HG02981 (cell line): Measurements from ENCODE around the gene MRPL44.

Experiments used
- ATAC-seq: cut with Tn5 transposase; IDR thresholded peaks from one replicate; pipeline ENCODE4 v1.9.1; 2021; ENCODE audit warnings: mild to moderate bottlenecking, moderate library complexity; ENCODE audit not compliant: unreplicated experiment

Gene MRPL44

GRCh38 chr2:223935459-223936125, 21.7 kb upstream of the MRPL44 start:
- ATAC-seq = no peak

DNA sequence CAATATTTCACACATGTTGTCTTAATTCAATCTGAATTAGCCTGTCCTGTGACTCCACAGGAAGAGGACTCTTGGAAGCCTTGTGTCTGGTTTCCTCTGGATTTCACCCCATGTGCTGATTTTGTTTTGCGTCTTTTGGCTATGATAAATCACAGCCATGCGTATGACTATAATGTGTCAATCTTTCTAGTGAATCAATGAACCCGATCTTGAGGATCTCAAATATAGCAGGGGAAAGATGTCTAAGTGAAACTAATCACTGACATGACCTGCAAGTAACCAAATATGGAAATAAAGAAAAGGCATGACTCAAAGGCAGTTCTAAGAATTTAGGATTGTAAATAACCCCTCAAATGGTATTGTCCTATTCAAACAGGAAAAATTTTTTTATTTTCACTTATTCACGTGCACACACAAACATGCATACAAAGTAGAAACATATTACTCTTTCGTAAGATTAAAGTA, 20.4 kb upstream of the MRPL44 start:
- ATAC-seq = no peak

GRCh38 chr2:223937535-223937934, 19.7 kb upstream of the MRPL44 start:
- ATAC-seq = no peak

DNA sequence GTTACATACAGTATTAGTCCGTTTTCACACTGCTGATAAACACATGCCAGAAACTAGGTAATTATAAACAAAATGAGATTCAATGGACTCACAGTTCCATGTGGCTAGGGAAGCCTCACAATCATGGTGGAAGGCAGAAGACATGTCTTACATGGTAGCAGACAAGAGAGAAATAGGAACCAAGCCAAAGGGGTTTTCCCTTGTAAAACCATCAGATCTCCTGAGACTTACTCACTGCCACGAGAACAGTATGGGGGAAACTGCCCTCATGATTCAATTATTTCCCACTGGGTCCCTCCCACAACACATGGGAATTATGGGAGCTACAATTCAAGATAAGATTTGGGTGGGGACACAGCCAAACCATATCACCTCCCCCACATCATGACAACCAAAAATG, 17.8 kb upstream of the MRPL44 start:
- peak; percentile 22 for ATAC-seq

- ATAC-seq = peak; percentile 34
Observed at GRCh38 chr2:223941579-223942277, 15.5 kb upstream of the MRPL44 start.

DNA sequence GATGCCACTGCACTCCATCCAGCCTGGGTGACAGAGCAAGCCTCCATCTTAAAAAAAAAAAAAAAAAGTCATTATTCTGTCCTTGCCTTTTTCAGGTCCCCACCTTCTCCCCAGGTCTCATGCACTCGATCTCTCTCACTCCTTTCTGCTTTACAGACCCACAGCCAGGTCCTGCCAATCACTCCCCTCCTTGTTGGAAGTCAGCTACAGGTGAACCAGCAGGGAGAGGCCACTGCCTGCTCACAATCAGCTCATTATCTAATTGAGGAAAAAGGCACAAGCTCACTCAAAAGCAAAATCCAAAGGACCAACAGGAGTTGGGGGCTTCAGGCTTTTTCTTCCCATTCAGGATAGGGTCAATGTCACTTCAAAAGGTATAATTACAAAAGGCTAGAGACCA, 14.1 kb upstream of the MRPL44 start:
- no peak for ATAC-seq

GRCh38 chr2:223943561-223944008, 13.7 kb upstream of the MRPL44 start:
- ATAC-seq = no peak

- ATAC-seq = no peak
Observed at GRCh38 chr2:223944166-223944702, 13.0 kb upstream of the MRPL44 start.

DNA sequence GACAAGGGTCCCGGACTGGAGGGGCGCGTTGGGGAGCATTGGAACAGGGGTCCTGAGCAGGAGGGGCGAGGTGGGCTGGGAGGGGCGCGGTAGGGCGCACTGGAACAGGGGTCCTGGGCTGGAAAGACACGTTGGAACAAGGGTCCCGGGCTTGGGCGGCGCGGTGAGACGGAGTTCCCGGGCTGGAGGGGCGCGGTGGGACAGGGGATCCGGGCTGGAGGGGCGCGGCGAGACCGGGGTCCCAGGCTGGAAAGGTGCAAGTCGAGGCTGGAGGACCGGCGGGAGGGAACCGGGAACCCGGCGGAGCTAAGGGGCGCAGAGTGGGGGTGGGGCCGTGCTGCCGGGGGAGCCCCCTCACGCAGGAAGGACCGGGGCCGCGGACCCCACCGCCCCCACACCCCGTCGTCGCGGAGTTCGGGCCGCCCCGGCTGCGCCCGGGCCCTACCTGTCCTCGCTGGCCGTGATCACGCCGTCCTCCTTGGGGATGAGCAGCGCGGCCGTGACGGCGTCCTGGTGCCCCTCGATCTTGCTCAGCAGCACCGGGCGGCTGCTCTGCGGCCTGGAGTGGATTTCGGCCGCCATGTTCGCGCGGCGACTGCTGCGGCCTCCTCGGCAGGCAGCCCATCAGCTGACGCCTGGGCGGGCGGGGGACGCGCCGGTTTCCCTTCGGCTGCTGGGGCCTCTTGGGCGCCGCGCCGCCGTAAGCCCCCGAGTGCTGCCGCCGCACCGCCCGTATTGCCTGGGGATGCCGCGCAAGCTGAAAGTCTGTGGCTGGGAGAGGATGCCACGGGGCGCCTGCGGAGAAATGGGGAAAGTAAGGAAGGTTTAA, 12.3 kb upstream of the MRPL44 start, which contains the start of gene WDFY1:
WDFY1 (minus strand) TSS at position 633 of the 829 bp plus-strand sequence; CDS start at position 582, 51 bp downstream.
- ATAC-seq = peak; percentile 79

DNA sequence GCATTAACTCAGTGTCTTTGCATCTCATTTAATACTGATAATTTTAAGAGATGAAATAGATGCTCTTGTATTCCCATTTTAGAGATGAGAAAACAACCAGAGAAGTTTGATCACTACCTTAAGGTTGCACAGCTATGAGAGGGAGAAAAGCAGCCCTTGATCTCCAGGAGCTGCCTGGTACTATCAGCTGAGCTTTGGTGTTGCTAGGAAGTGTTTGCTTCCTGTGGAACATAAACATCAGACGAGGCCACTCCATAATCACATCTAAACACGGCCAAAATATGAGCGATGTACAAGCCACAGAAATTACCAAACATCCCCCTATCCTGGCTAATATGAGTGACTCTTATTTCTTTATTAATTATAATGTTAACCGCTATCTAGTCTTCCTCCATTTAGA, 11.5 kb upstream of the MRPL44 start:
- no peak for ATAC-seq

GRCh38 chr2:223947711-223948205, 9.5 kb upstream of the MRPL44 start:
- ATAC-seq = no peak

GRCh38 chr2:223949241-223949840, 7.9 kb upstream of the MRPL44 start:
- no peak for ATAC-seq

DNA sequence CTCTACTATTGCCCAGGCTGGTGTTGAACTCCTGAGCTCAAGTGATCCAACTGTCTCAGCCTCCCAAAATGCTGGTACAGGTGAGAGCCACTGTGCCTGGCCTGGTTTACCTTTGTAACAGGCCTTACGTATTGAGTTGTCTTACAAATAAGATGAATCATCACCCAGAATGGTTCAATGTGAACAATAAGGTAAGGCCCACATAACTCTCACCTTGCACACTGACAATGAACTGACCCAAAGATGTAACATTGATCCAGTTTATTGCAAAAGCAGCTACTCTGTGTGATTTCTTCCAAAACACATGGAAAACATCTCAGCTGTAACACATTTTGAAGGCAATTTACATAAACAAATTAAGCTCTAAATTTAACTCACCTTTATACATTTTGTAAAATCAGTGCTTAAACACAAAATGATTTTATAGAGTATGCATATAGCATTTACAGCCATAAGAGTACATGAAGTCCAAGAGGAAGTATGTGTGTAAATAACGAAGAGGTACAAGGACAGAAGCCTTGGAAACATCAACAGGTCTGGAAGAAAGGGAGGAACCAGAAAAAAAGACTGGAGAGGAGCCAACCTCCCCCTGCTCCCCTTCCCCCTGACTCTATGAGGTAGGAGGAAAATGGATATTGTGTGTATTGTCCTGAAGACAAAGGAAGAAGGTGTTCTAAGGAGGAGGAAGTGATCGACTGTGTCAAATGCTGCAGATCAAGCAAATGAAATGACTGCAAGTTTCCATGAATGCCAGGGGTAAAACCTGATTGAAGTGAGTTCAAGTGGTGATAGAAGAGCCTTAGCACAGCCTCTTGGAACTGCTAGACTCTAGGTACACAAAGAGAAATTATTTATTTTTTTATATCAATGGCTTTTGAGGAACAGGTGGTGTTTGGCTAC, 6.6 kb upstream of the MRPL44 start:
- ATAC-seq = no peak

DNA sequence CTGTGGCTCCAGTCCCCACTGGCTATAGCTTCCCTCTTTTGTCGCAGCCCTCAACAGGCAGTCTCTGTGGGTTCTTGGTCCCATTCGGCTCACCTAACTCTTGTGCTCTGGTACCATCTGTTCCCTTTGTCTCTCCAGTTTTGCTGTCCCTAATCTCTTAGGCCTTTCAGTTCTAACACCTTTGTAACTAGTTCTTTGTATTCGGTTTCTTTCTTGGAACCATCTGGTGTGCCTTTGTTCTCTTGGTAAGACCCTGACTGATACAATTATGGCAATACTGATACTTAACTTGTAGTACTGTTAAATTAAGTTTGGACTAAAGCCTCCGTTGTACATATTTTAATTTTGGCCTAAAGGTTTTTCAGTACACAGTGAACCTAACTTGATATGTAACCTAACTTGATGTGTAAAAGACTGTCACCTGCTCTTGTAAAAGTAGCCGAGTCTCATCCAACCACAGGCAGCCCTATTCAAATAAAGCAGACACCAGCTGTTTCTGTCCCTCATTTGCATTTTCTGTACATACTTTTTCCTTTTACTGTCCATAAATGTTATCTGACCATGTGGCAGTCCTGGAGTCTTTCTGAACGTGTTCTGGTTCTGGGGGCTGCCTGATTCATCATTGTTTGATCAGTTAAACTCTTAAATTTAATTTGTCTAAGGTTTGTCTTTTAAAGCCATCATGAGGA, 4.8 kb upstream of the MRPL44 start:
- ATAC-seq = peak; percentile 56

GRCh38 chr2:223954401-223954800, 2.9 kb upstream of the MRPL44 start:
- ATAC-seq = no peak

DNA sequence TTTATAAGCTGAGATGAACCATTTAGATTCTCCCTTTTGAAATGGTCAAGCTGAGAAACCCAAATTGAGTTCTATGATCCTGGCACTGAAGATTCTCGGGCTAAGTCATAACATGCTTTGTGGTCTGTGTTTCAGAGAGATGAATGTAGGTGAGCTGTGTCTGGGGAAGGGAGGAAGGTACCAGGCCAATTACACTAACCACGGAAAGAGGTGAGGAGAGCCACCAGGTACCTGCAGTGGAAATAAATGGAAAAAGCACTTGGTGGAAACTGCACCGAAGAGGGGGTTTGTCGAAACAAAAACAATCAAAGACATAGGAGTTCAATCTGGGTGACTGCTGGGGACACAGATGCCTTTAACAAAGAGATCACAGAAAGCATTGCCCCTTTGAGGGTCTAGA, 963 bp upstream of the MRPL44 start:
- ATAC-seq = peak; percentile 28

DNA sequence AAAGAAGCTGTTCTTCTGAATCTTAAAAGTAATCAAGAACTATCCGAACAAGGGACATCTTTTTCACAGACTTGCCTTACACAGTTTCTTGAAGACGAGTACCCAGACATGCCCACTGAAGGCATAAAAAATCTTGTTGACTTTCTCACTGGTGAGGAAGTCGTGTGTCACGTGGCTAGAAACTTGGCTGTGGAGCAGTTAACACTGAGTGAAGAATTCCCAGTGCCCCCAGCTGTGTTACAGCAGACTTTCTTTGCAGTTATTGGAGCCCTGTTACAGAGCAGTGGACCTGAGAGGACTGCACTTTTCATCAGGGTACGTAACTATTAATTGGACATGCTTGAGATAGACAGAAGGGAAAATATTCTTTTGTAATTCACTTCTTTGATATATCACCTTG, 2.4 kb downstream of the MRPL44 start:
- no peak for ATAC-seq

- no peak for ATAC-seq
Observed at GRCh38 chr2:223967981-223968380, 10.7 kb downstream of the MRPL44 start.

DNA sequence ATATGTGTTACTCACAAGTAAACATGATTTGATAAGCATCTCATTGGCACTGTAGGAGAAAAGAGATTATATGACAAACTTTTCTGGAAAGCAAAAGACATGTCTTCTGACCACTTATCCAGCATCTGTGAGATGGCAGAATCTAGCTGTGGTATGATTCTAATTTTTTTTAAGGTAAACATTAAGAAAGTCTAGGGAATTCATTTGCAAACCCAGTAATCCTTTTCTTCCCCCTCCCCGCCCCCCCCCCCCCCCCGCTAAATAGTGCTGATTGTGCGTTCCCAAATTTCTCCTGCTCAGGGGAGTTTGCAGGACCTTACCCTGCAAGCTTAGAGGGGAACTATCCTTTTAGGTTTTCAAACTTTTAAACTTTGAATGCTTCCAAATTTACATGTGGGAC, 12.1 kb downstream of the MRPL44 start:
- no peak for ATAC-seq
